Spleen (tissue), 11 donors: Measurements from ENCODE around the gene ZNF578. TPM values are rescaled to one million over a fixed set of nuclear protein-coding genes. Genes with fewer than 3 reads are reported as not detected.
"Not testable (repeated sequence)": the region's sequence is repeated elsewhere in the genome, so short reads cannot be mapped to it uniquely, and the experiment has no call there.

Experiments
- DNase-seq: peaks from one replicate; pipeline ENCODE4 v3.0.0-alpha.2; 2020
- H3K27ac ChIP-seq, 8 donors: fragments of 200-600 bp; sonication (generic) in 7 of 8; 1 replicate in 4 of 8; 2 replicates in 4 of 8; pipeline versions ENCODE4 v1.5.0 to v1.8.0; 2016 to 2021; ENCODE audit warnings: inconsistent platforms in 4 of 8, mild to moderate bottlenecking in 4 of 8, moderate library complexity in 1 of 8
- H3K27me3 ChIP-seq, 7 donors: fragments of 200-600 bp; sonication (generic) in 6 of 7; replicated peaks in 1 of 7; 1 replicate in 4 of 7; 2 replicates in 3 of 7; pipeline versions ENCODE4 v1.5.0 to v1.8.0; 2016 to 2021; ENCODE audit warnings: inconsistent platforms in 3 of 7, mild to moderate bottlenecking in 1 of 7
- H3K36me3 ChIP-seq, 6 donors: fragments of 200-600 bp; sonication (generic) in 5 of 6; 1 replicate in 4 of 6; 2 replicates in 2 of 6; pipeline versions ENCODE4 v1.5.0 to v1.8.0; 2016 to 2021; ENCODE audit warnings: inconsistent platforms in 2 of 6
- H3K4me1 ChIP-seq, 6 donors: fragments of 200-600 bp; sonication (generic) in 5 of 6; 1 replicate in 3 of 6; 2 replicates in 3 of 6; pipeline versions ENCODE4 v1.5.0 to v1.8.0; 2016 to 2021; ENCODE audit warnings: inconsistent platforms in 3 of 6
- H3K4me3 ChIP-seq, 8 donors: fragments of 200-600 bp; sonication (generic) in 7 of 8; 1 replicate in 4 of 8; 2 replicates in 4 of 8; pipeline versions ENCODE4 v1.5.0 to v1.8.0; 2016 to 2021; ENCODE audit warnings: inconsistent platforms in 4 of 8, mild to moderate bottlenecking in 4 of 8, moderate library complexity in 2 of 8
- H3K9me3 ChIP-seq, 8 donors: fragments of 200-600 bp; sonication (generic) in 7 of 8; 1 replicate in 4 of 8; 2 replicates in 4 of 8; pipeline versions ENCODE4 v1.5.0 to v1.8.0; 2016 to 2021; ENCODE audit warnings: inconsistent platforms in 4 of 8
- CTCF ChIP-seq, 11 experiments: fragments of 200-600 bp in 7 of 11; fragments of 450-650 bp in 4 of 11; sonication (generic) in 4 of 11; IDR thresholded peaks in 8 of 11; conservative IDR thresholded peaks in 3 of 11; 1 replicate in 7 of 11; 2 replicates in 4 of 11; pipeline versions ENCODE4 v1.4.0 to v1.8.0; 2016 to 2021; ENCODE audit warnings: antibody characterized with exemption in 11 of 11, inconsistent platforms in 4 of 11, mild to moderate bottlenecking in 1 of 11
- POLR2A ChIP-seq, 3 donors: fragments of 450-650 bp; IDR thresholded peaks; one replicate each; pipeline ENCODE4 v1.5.1; 2017; ENCODE audit warnings: antibody characterized with exemption in 3 of 3, mild to moderate bottlenecking in 1 of 3
- POLR2AphosphoS5 ChIP-seq, 3 donors: sonication (generic); formaldehyde crosslinking; IDR thresholded peaks; one replicate each; pipeline ENCODE4 v1.5.1; 2017; ENCODE audit warnings: antibody characterized with exemption in 3 of 3
- whole genome bisulfite sequencing, 5 donors: extraction: QIAGEN DNeasy Blood & Tissue Kit in 3 of 5; methylation state at CpG; one replicate each; pipeline versions ENCODE4 v1.1.5 to v1.1.7; 2013 to 2018; 5-methylcytosine and 5-hydroxymethylcytosine counted together
- intact Hi-C: fragments of 100-400 bp; cut with DNase I; formaldehyde crosslinking; loops from one replicate; pipeline ENCODE4 v1.15.0; 2023; ENCODE audit warnings: low total_unique reads
- polyA plus RNA-seq, 3 donors: library from polyadenylated mRNA; stranded (reverse); fragments of 200-250 nt; gene quantifications; one replicate each; pipeline ENCODE4 v1.2.1, GENCODE V29; 2013
- total RNA-seq, 7 donors: library from RNA; depleted of rRNA in 3 of 7; stranded (reverse); fragments of >200 nt in 3 of 7; fragmentation: NEBNext Ultra II Directional in 4 of 7; extraction: Animal tissue kit (Norgen Biotek cat#: 25700) in 4 of 7; gene quantifications; one replicate each; pipeline versions ENCODE4 v1.1.0 to v1.2.1, GENCODE V29; 2016 to 2021
- donor health status: healthy with polysubstance abuse.
- donor health status: DM: no; HTN: no; CAD: no; lungs with moderate emphysema.
- donor health status: DM: no; HTN: no; CAD: no.
- donor health status: Bipolar disorder and iron deficiency.
- donor health status: healthy.
- donor health status: DM: no; HTN: no; CAD: no.
- donor health status: DM: yes; HTN: yes; CAD: no.

The ZNF578 gene
- total and polyA plus RNA-seq, 10 donors: 0.85 to 4.1 (median 3.5) TPM

DNA sequence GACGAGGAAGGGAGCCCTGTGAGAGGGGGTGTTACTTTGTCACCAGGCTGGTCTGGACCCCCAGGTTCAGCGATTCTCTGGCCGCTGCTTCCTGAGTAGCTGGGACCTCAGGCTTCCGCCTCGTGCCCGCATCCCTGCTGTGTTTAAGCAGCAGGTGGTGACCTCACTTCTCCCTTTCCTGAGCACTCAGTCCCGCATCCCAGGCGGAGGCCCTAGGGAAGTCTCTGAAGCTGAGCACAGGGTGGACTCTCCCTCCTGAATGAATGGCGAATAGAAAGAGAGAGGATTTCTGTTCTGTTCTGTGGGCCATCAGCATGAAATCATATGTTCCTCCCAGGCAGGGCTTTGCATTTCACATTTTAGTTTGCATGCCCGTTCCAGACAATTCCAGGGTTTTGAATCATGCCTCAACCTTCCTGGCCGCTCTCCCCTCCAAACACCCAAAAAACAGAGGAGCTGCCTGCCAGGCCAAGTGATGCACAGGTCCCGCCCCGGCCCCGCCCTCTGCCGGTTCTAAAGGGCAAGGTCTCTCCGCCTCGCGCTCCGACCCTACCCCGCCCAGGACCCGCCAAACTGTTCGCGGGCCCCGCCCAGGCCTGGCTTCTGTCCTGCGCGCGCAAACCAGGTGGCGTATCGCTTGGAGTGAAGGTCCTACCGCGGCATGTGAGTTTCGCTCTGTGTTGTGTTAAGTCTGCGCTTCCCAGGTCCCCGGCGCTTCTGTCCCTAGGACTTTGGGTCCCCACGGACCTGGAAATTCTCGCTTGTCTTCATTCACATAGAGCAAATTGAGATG, 39.0 kb downstream of the ZNF578 start:
- Histone ChIP-seq H3K36me3 (peaks cover 0 to 46% (median 4%) of the 10 kb centered on the region in 6 donors), H3K4me1 (no peaks in the 10 kb centered on the region), H3K4me3 (no peak overlapping the region), H3K27ac (no peak overlapping the region), H3K27me3 (peaks cover 0 to 4% (median 0%) of the 10 kb centered on the region in 7 donors), H3K9me3 (peaks cover 5 to 100% (median 100%) of the 10 kb centered on the region in 8 donors)
- TF ChIP-seq CTCF (IDR thresholded peaks at IDR 0.05 in 8 of 11, conservative IDR thresholded peaks at IDR 0.05 in 3 of 11): no peak
- 24 to 51% (median 37%) methylated on average over 35 to 37 of the region's 37 CpGs for WGBS, 5 donors
- intact Hi-C loops: no loop called here
- no peak for DNase-seq

- no peak for DNase-seq
- Histone ChIP-seq H3K27ac (no peak overlapping the region), H3K4me3 (no peak overlapping the region), H3K36me3 (peaks cover 0 to 49% (median 4%) of the 10 kb centered on the region in 6 donors), H3K27me3 (peaks cover 0 to 4% (median 0%) of the 10 kb centered on the region in 7 donors), H3K9me3 (peaks cover 5 to 100% (median 100%) of the 10 kb centered on the region in 8 donors), H3K4me1 (no peaks in the 10 kb centered on the region)
- WGBS, 5 donors: 11 to 34% (median 13%) methylated on average over 28 of the region's 28 CpGs
- no peak for TF ChIP-seq CTCF (IDR thresholded peaks at IDR 0.05 in 8 of 11, conservative IDR thresholded peaks at IDR 0.05 in 3 of 11)
- TF ChIP-seq POLR2A (IDR thresholded peaks at IDR 0.05): no peak
- TF ChIP-seq POLR2AphosphoS5 (IDR thresholded peaks at IDR 0.05): no peak
- intact Hi-C loops: no loop called here
Observed at GRCh38 chr19:52492994-52493470, 39.7 kb downstream of the ZNF578 start.

DNA sequence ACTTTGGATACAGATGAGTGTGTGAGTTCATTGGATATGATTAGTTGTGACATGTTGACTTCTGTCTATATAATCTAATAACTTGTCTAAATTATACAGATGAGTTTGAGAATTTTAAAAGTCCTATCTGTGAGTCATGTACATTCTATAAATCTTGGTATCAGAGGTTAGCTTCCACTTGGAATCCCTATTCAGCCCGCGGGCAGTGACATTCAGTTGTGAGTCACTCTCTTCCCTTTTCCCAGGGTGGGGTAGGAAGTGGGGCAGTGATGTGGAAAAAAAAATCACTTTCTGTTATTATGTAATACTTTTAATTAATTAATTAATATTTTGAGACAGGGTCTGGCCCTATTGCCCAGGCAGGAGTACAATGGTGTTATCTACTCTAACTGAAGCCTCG, 41.2 kb downstream of the ZNF578 start:
- H3K27me3 ChIP-seq: peaks cover 0 to 4% (median 0%) of the 10 kb centered on the region in 7 donors
- TF ChIP-seq POLR2A (IDR thresholded peaks at IDR 0.05) (no peak), POLR2AphosphoS5 (IDR thresholded peaks at IDR 0.05) (no peak), CTCF (IDR thresholded peaks at IDR 0.05 in 8 of 11, conservative IDR thresholded peaks at IDR 0.05 in 3 of 11) (no peak)
- intact Hi-C loops: no loop called here
- peaks cover 0 to 63% (median 4%) of the 10 kb centered on the region in 6 donors for H3K36me3 ChIP-seq
- no peak for DNase-seq
- peaks cover 5 to 100% (median 100%) of the 10 kb centered on the region in 8 donors for H3K9me3 ChIP-seq
- H3K4me3 ChIP-seq: no peak overlapping the region
- WGBS, 5 donors: 78 to 92% (median 85%) methylated on average over 3 of the region's 3 CpGs
- H3K4me1 ChIP-seq: no peaks in the 10 kb centered on the region
- no peak overlapping the region for H3K27ac ChIP-seq

GRCh38 chr19:52498571-52498970, 45.2 kb downstream of the ZNF578 start:
- Histone ChIP-seq H3K27me3 (no peaks in the 10 kb centered on the region), H3K4me3 (no peak overlapping the region), H3K4me1 (no peaks in the 10 kb centered on the region), H3K27ac (no peak overlapping the region), H3K36me3 (peaks cover 0 to 68% (median 22%) of the 10 kb centered on the region in 6 donors), H3K9me3 (peaks cover 0 to 100% (median 100%) of the 10 kb centered on the region in 8 donors)
- no peak for TF ChIP-seq CTCF (IDR thresholded peaks at IDR 0.05 in 8 of 11, conservative IDR thresholded peaks at IDR 0.05 in 3 of 11)
- TF ChIP-seq POLR2AphosphoS5 (IDR thresholded peaks at IDR 0.05): no peak
- no peak for TF ChIP-seq POLR2A (IDR thresholded peaks at IDR 0.05)
- WGBS, 5 donors: 91 to 98% (median 93%) methylated on average over 8 of the region's 8 CpGs
- DNase-seq: no peak
- intact Hi-C loops: no loop called here

- H3K27ac ChIP-seq, DNase-seq, intact Hi-C loops, H3K4me1 ChIP-seq, H3K4me3 ChIP-seq, H3K27me3 ChIP-seq: not testable (repeated sequence)
- WGBS, 5 donors: 47 to 84% (median 71%) methylated on average over 3 of the region's 3 CpGs
- Histone ChIP-seq H3K9me3 (peaks cover 0 to 100% (median 100%) of the 10 kb centered on the region in 8 donors), H3K36me3 (peaks cover 0 to 86% (median 34%) of the 10 kb centered on the region in 6 donors)
Observed at GRCh38 chr19:52500474-52500873, 47.1 kb downstream of the ZNF578 start.

- H3K4me3 ChIP-seq, intact Hi-C loops, DNase-seq, H3K27me3 ChIP-seq, H3K27ac ChIP-seq, H3K4me1 ChIP-seq: not testable (repeated sequence)
- peaks cover 0 to 100% (median 100%) of the 10 kb centered on the region in 8 donors for H3K9me3 ChIP-seq
- 82 to 92% (median 86%) methylated on average over 9 to 12 of the region's 12 CpGs for WGBS, 5 donors
- peaks cover 0 to 86% (median 37%) of the 10 kb centered on the region in 6 donors for H3K36me3 ChIP-seq
Observed at GRCh38 chr19:52500991-52501390, 47.6 kb downstream of the ZNF578 start.
